SK-N-SH (cell line): ENCODE measurements around the gene MYO10. TPM values are rescaled to one million over a fixed set of nuclear protein-coding genes. Genes with fewer than 3 reads are reported as not detected.

Experiments
- CTCF ChIA-PET: fragments of 300-600, 350-600 bp; formaldehyde crosslinking; extraction: SDS; loops from one replicate; lab custom pipeline; 2021; lab: Yijun Ruan, JAX
- POLR2A ChIA-PET: fragments of 350-600 bp; sonication (Branson Sonifier 250); formaldehyde crosslinking; extraction: SDS; loops from one replicate; lab custom pipeline; 2020; ENCODE audit warnings: antibody characterized with exemption, inconsistent platforms; lab: Yijun Ruan, JAX
- DNase-seq: peaks from one replicate; pipeline ENCODE4 v3.0.0; 2012
- H2AFZ ChIP-seq: fragments of 200-600 bp; sonication (generic); 2 replicates; pipeline ENCODE4 v1.8.1; 2016; ENCODE audit warnings: antibody characterized with exemption, mild to moderate bottlenecking, low read depth
- H3F3A ChIP-seq: fragments of 200-600 bp; sonication (generic); replicated peaks from 2 replicates; pipeline ENCODE3; 2016; ENCODE audit warnings: antibody characterized with exemption, mild to moderate bottlenecking; ENCODE audit not compliant: insufficient read depth
- H3K27ac ChIP-seq, 2 experiments: fragments of 200-500 bp in 1 of 2; fragments of 200-600 bp in 1 of 2; sonication (Bioruptor generic) in 1 of 2; sonication (generic), shearing (Covaris generic) in 1 of 2; 2 replicates each; pipeline versions ENCODE4 v1.5.1 to v1.6.1; 2014 to 2016; ENCODE audit warnings: low read depth in 2 of 2, inconsistent platforms in 1 of 2, low read length in 1 of 2, mild to moderate bottlenecking in 1 of 2, mixed read lengths in 1 of 2
- H3K27me3 ChIP-seq: fragments of 200-600 bp; sonication (generic), shearing (Covaris generic); 2 replicates; pipeline ENCODE4 v1.6.1; 2016; ENCODE audit warnings: mixed run types; ENCODE audit not compliant: insufficient read depth
- H3K36me3 ChIP-seq, 2 experiments: fragments of 200-500 bp in 1 of 2; fragments of 200-600 bp in 1 of 2; sonication (Bioruptor generic) in 1 of 2; sonication (generic) in 1 of 2; replicated peaks in 1 of 2; 2 replicates each; pipeline versions ENCODE3 to v1.5.1; 2014 to 2016; ENCODE audit warnings: low read length in 1 of 2, mild to moderate bottlenecking in 1 of 2; ENCODE audit not compliant: insufficient read depth in 2 of 2, control insufficient read depth in 1 of 2
- H3K4me1 ChIP-seq, 2 experiments: fragments of 200-500 bp in 1 of 2; fragments of 200-600 bp in 1 of 2; sonication (Bioruptor generic) in 1 of 2; sonication (generic), shearing (Covaris generic) in 1 of 2; 2 replicates each; pipeline versions ENCODE4 v1.5.1 to v1.6.1; 2014 to 2016; ENCODE audit warnings: low read depth in 1 of 2, low read length in 1 of 2, mixed run types in 1 of 2; ENCODE audit not compliant: insufficient read depth in 2 of 2, control insufficient read depth in 1 of 2
- H3K4me2 ChIP-seq: fragments of 200-600 bp; sonication (generic), shearing (Covaris generic); 2 replicates; pipeline ENCODE4 v1.6.1; 2017; ENCODE audit warnings: mixed run types
- H3K4me3 ChIP-seq, 2 experiments: fragments of 200-500 bp in 1 of 2; fragments of 200-600 bp in 1 of 2; sonication (Bioruptor generic) in 1 of 2; sonication (generic), shearing (Covaris generic) in 1 of 2; 2 replicates each; pipeline versions ENCODE4 v1.5.1 to v1.8.1; 2014 to 2016; ENCODE audit warnings: low read depth in 2 of 2, inconsistent platforms in 1 of 2, low read length in 1 of 2, mild to moderate bottlenecking in 1 of 2, mixed read lengths in 1 of 2, moderate library complexity in 1 of 2
- H3K79me2 ChIP-seq: fragments of 200-600 bp; sonication (generic); 2 replicates; pipeline ENCODE4 v1.8.1; 2017; ENCODE audit warnings: mild to moderate bottlenecking; ENCODE audit not compliant: insufficient read depth
- H3K9ac ChIP-seq: fragments of 200-600 bp; sonication (generic); 2 replicates; pipeline ENCODE4 v1.6.1; 2017; ENCODE audit warnings: mixed run types
- H3K9me2 ChIP-seq: fragments of 200-600 bp; sonication (generic); 2 replicates; pipeline ENCODE4 v1.6.1; 2017; ENCODE audit warnings: mixed run types
- H3K9me3 ChIP-seq: fragments of 200-600 bp; sonication (generic); 2 replicates; pipeline ENCODE4 v1.6.1; 2017; ENCODE audit warnings: mixed run types, mild to moderate bottlenecking, moderate library complexity
- H4K20me1 ChIP-seq: fragments of 200-600 bp; sonication (generic); 2 replicates; pipeline ENCODE4 v1.6.1; 2017; ENCODE audit warnings: mild to moderate bottlenecking, mixed run types; ENCODE audit not compliant: insufficient read depth
- CHD2 ChIP-seq: fragments of 150-350 bp; IDR thresholded peaks from 2 replicates; pipeline ENCODE4 v1.6.1; 2018; ENCODE audit warnings: low read length; ENCODE audit not compliant: partially characterized antibody
- ELF1 ChIP-seq: IDR thresholded peaks from 2 replicates; pipeline ENCODE4 v1.4.0; 2012
- EP300 ChIP-seq, 2 experiments: IDR thresholded peaks; 2 replicates each; pipeline versions ENCODE4 v1.4.0 to v1.6.1; 2012; ENCODE audit warnings: borderline replicate concordance in 1 of 2, low read depth in 1 of 2, low read length in 1 of 2
- EZH2phosphoT487 ChIP-seq: fragments of 200-600 bp; sonication (generic); IDR thresholded peaks from 2 replicates; pipeline ENCODE4 v1.6.1; 2017; ENCODE audit warnings: low read depth, mixed run types, mild to moderate bottlenecking, antibody characterized with exemption, moderate library complexity, borderline replicate concordance
- FOSL2 ChIP-seq: IDR thresholded peaks from 2 replicates; pipeline ENCODE4 v1.4.0; 2012; ENCODE audit warnings: low read depth, mild to moderate bottlenecking, moderate library complexity, borderline replicate concordance
- FOXJ3 ChIP-seq: sonication (generic); formaldehyde crosslinking; IDR thresholded peaks from 2 replicates; pipeline ENCODE4 v1.5.1; 2020; ENCODE audit warnings: mild to moderate bottlenecking, missing genetic modification reagents
- GABPA ChIP-seq: IDR thresholded peaks from 2 replicates; pipeline ENCODE4 v1.4.0; 2012; ENCODE audit warnings: low read depth, mild to moderate bottlenecking
- GATA2 ChIP-seq: sonication (generic); formaldehyde crosslinking; IDR thresholded peaks from 2 replicates; pipeline ENCODE4 v1.5.0; 2020; ENCODE audit warnings: mild to moderate bottlenecking, missing genetic modification reagents
- MAX ChIP-seq: IDR thresholded peaks from 2 replicates; pipeline ENCODE4 v1.4.0; 2012; ENCODE audit warnings: low read depth
- MEF2A ChIP-seq: IDR thresholded peaks from 2 replicates; pipeline ENCODE4 v1.4.0; 2012; ENCODE audit warnings: low read depth, borderline replicate concordance
- NFIC ChIP-seq: IDR thresholded peaks from 2 replicates; pipeline ENCODE4 v1.4.0; 2012; ENCODE audit warnings: borderline replicate concordance
- PBX3 ChIP-seq: IDR thresholded peaks from 2 replicates; pipeline ENCODE4; 2012
- POLR2AphosphoS5 ChIP-seq: IDR thresholded peaks from 2 replicates; pipeline ENCODE4 v1.6.1; 2012; ENCODE audit warnings: low read depth, low read length
- RAD21 ChIP-seq: IDR thresholded peaks from 2 replicates; pipeline ENCODE4 v1.6.1; 2012; ENCODE audit warnings: mild to moderate bottlenecking, low read length
- RCOR1 ChIP-seq: fragments of 150-350 bp; IDR thresholded peaks from 2 replicates; pipeline ENCODE4 v1.6.1; 2017; ENCODE audit warnings: antibody characterized with exemption, low read length
- RXRA ChIP-seq: IDR thresholded peaks from 2 replicates; pipeline ENCODE4 v1.4.0; 2012; ENCODE audit warnings: low read depth, mild to moderate bottlenecking, borderline replicate concordance
- SIN3A ChIP-seq: IDR thresholded peaks from 2 replicates; pipeline ENCODE4 v1.6.1; 2012; ENCODE audit warnings: low read depth, mild to moderate bottlenecking, low read length, moderate library complexity, borderline replicate concordance
- SMC3 ChIP-seq: IDR thresholded peaks from 2 replicates; pipeline ENCODE4 v1.6.1; 2012; ENCODE audit warnings: low read depth, low read length, improper control_type of control experiment
- TAF1 ChIP-seq: IDR thresholded peaks from 2 replicates; pipeline ENCODE4 v1.6.1; 2012; ENCODE audit warnings: low read depth, mild to moderate bottlenecking, low read length, moderate library complexity, borderline replicate concordance
- TEAD4 ChIP-seq: IDR thresholded peaks from 2 replicates; pipeline ENCODE4 v1.4.0; 2012; ENCODE audit warnings: mild to moderate bottlenecking, borderline replicate concordance; ENCODE audit not compliant: insufficient read depth
- USF1 ChIP-seq: IDR thresholded peaks from 2 replicates; pipeline ENCODE4 v1.4.0; 2012; ENCODE audit warnings: low read depth, borderline replicate concordance
- USF2 ChIP-seq: fragments of 150-350 bp; IDR thresholded peaks from 2 replicates; pipeline ENCODE4 v1.6.1; 2017; ENCODE audit warnings: antibody characterized with exemption, low read length, low read depth, borderline replicate concordance
- YY1 ChIP-seq: IDR thresholded peaks from 2 replicates; pipeline ENCODE4 v1.4.0; 2012; ENCODE audit warnings: low read depth, mild to moderate bottlenecking
- ZBTB33 ChIP-seq: IDR thresholded peaks from 2 replicates; pipeline ENCODE4 v1.4.0; 2012; ENCODE audit warnings: low read depth, borderline replicate concordance
- WGBS: methylation state at CpG from one replicate; pipeline ENCODE4 v1.1.6; 2017; ENCODE audit warnings: low lambda C conversion rate; 5-methylcytosine and 5-hydroxymethylcytosine counted together
- polyA plus RNA-seq, 3 experiments: library from polyadenylated mRNA; depleted of rRNA; stranded (reverse); fragments of >200 nt; gene quantifications; 2 replicates each; pipeline ENCODE4 v1.2.3, GENCODE V29; 2012

MYO10 gene
- polyA plus RNA-seq, 1 of the 3 experiments (the other 2 are of a cell fraction), result 8.1 TPM

- 93% methylated on average over 15 of the region's 15 CpGs for WGBS
- Histone ChIP-seq H4K20me1 (peaks cover 5% of the 10 kb centered on the region; the same call in 1 of the 2 replicates), H3K79me2 (peaks cover 51% of the 10 kb centered on the region; the same call in 1 of the 2 replicates), H3K36me3 (peaks cover 0 to 54% of the 10 kb centered on the region in 2 experiments), H3K9me3 (no peaks in the 10 kb centered on the region), H3F3A (peaks cover 19% of the 10 kb centered on the region), H3K4me3 (no peak overlapping the region), H3K4me2 (no peak overlapping the region), H3K9me2 (no peaks in the 10 kb centered on the region), H3K27ac (no peak overlapping the region), H2AFZ (no peak overlapping the region), H3K9ac (no peak overlapping the region)
- DNase-seq, result no peak
- POLR2A ChIA-PET, result no interaction called here
- CTCF ChIA-PET, result no interaction called here
- TF ChIP-seq FOXJ3 (no peak), POLR2AphosphoS5 (no peak), GABPA (no peak), MEF2A (no peak), EP300 (IDR thresholded peaks at IDR 0.05; ENCODE audit: borderline replicate concordance in 1 of 2, low read depth in 1 of 2, low read length in 1 of 2) (no peak), YY1 (no peak), EZH2phosphoT487 (no peak), RCOR1 (no peak), USF1 (no peak), FOSL2 (no peak), TAF1 (no peak), SMC3 (no peak)
- TF ChIP-seq, all 33 proteins: peak for 0
- Histone ChIP-seq H3K4me1 (peaks cover 4 to 17% of the 10 kb centered on the region in 2 experiments; a peak in 2 of 4 replicates), H3K27me3 (no peaks in the 10 kb centered on the region)
These were observed 191.8 kb downstream of the MYO10 start for GRCh38 chr5:16744164-16744880.

GRCh38 chr5:16742938-16743337, 193.2 kb downstream of the MYO10 start:
- Histone ChIP-seq H3K9ac (no peak overlapping the region), H3K4me3 (no peak overlapping the region), H3K4me1 (peaks cover 4 to 17% of the 10 kb centered on the region in 2 experiments; a peak in 3 of 4 replicates), H2AFZ (no peak overlapping the region), H3K36me3 (peaks cover 0 to 54% of the 10 kb centered on the region in 2 experiments), H3K79me2 (peaks cover 65% of the 10 kb centered on the region; the same call in 1 of the 2 replicates), H3K9me3 (no peaks in the 10 kb centered on the region), H3K27ac (peak overlapping the region in 1 of 2 experiments; percentile 72; a peak in 2 of 4 replicates), H3K27me3 (no peaks in the 10 kb centered on the region), H3K4me2 (no peak overlapping the region), H3F3A (peaks cover 22% of the 10 kb centered on the region), H4K20me1 (peaks cover 5% of the 10 kb centered on the region; the same call in 1 of the 2 replicates), H3K9me2 (no peaks in the 10 kb centered on the region)
- 94% methylated on average over 5 of the region's 5 CpGs for WGBS
- ChIA-PET CTCF (no interaction called here), POLR2A (no interaction called here)
- no peak for DNase-seq
- no peak for TF ChIP-seq ZBTB33
- TF ChIP-seq GATA2 (CRISPR knock-in tag), result no peak
- no peak for TF ChIP-seq RAD21
- no peak for TF ChIP-seq PBX3
- no peak for TF ChIP-seq TEAD4
- no peak for TF ChIP-seq USF2
- TF ChIP-seq CHD2, result no peak
- TF ChIP-seq MAX, result no peak
- TF ChIP-seq RCOR1, result no peak
- TF ChIP-seq RXRA, result no peak
- no peak for TF ChIP-seq NFIC
- TF ChIP-seq POLR2AphosphoS5, result no peak
- no peak for TF ChIP-seq FOSL2
- TF ChIP-seq SIN3A, result no peak
- no peak for TF ChIP-seq ELF1
